GM23338 (cell line): ENCODE data around the gene SYT7. TPM values are rescaled to one million over a fixed set of nuclear protein-coding genes. Genes with fewer than 3 reads are reported as not detected.

Source experiments
- ATAC-seq: fragments of 200-7000 bp; cut with Tn5 transposase; 3 replicates; pipeline ENCODE4 v1.9.1; 2020
- DNase-seq: peaks from one replicate; pipeline ENCODE4 v3.0.0-alpha.2; 2015; ENCODE audit warnings: low spot score
- H2AFZ ChIP-seq: fragments of 200-600 bp; sonication (generic); 2 replicates; pipeline ENCODE4 v1.8.0; 2016; ENCODE audit warnings: antibody characterized with exemption, mild to moderate bottlenecking, moderate library complexity
- H3F3A ChIP-seq: fragments of 200-600 bp; sonication (generic); replicated peaks from 2 replicates; pipeline ENCODE4 v1.8.0; 2017; ENCODE audit warnings: antibody characterized with exemption, mixed run types, low read depth
- H3K27ac ChIP-seq: fragments of 200-600 bp; sonication (generic); 2 replicates; pipeline ENCODE4 v1.6.1; 2016; ENCODE audit warnings: low read depth
- H3K27me3 ChIP-seq: fragments of 200-600 bp; sonication (generic); 2 replicates; pipeline ENCODE4 v1.8.0; 2016; ENCODE audit warnings: mild to moderate bottlenecking, mixed run types, moderate library complexity; ENCODE audit not compliant: insufficient read depth
- H3K36me3 ChIP-seq: fragments of 200-600 bp; sonication (generic); 2 replicates; pipeline ENCODE4 v1.8.0; 2016; ENCODE audit warnings: mild to moderate bottlenecking; ENCODE audit not compliant: insufficient read depth
- H3K4me1 ChIP-seq: fragments of 200-600 bp; sonication (generic); 2 replicates; pipeline ENCODE4 v1.8.0; 2016; ENCODE audit warnings: mild to moderate bottlenecking, moderate library complexity; ENCODE audit not compliant: insufficient read depth
- H3K4me2 ChIP-seq: fragments of 200-600 bp; sonication (generic); 2 replicates; pipeline ENCODE4 v1.7.1; 2017; ENCODE audit warnings: mixed run types
- H3K4me3 ChIP-seq: fragments of 200-600 bp; sonication (generic); 2 replicates; pipeline ENCODE4 v1.6.1; 2016; ENCODE audit warnings: mixed run types
- H3K79me2 ChIP-seq: fragments of 200-600 bp; sonication (generic); replicated peaks from 2 replicates; pipeline ENCODE4 v1.8.0; 2017; ENCODE audit warnings: mild to moderate bottlenecking; ENCODE audit not compliant: insufficient read depth
- H3K9me2 ChIP-seq: fragments of 200-600 bp; sonication (generic); 2 replicates; pipeline ENCODE4 v1.8.0; 2017; ENCODE audit not compliant: insufficient read depth
- H4K20me1 ChIP-seq: fragments of 200-600 bp; sonication (generic); replicated peaks from 2 replicates; pipeline ENCODE4 v1.8.0; 2017; ENCODE audit warnings: mild to moderate bottlenecking; ENCODE audit not compliant: insufficient read depth
- H3K27ac Mint-ChIP-seq: 2 replicates; pipeline ENCODE4 v1.8.0; 2020; ENCODE audit warnings: inconsistent platforms, mild to moderate bottlenecking, moderate library complexity, mixed read lengths
- H3K27me3 Mint-ChIP-seq: 3 replicates; pipeline ENCODE4 v1.8.0; 2022; ENCODE audit warnings: low read depth, mild to moderate bottlenecking, moderate library complexity, mixed read lengths, inconsistent platforms; ENCODE audit not compliant: insufficient read depth, poor library complexity
- H3K36me3 Mint-ChIP-seq: 3 replicates; pipeline ENCODE4 v1.8.0; 2021; ENCODE audit warnings: low read depth, mild to moderate bottlenecking, inconsistent platforms, moderate library complexity, mixed read lengths
- H3K4me1 Mint-ChIP-seq: 3 replicates; pipeline ENCODE4 v1.8.0; 2020; ENCODE audit warnings: mild to moderate bottlenecking, inconsistent platforms, mixed read lengths
- H3K4me3 Mint-ChIP-seq: 3 replicates; pipeline ENCODE4 v1.8.0; 2021; ENCODE audit warnings: moderate library complexity, mild to moderate bottlenecking, inconsistent platforms, mixed read lengths
- H3K9me3 Mint-ChIP-seq: 3 replicates; pipeline ENCODE4 v1.8.0; 2020; ENCODE audit warnings: moderate library complexity, mild to moderate bottlenecking, inconsistent platforms, mixed read lengths
- CREB1 ChIP-seq: fragments of 250-450 bp; sonication (Bioruptor Pico); IDR thresholded peaks from 2 replicates; pipeline ENCODE4 v1.5.0; 2020; ENCODE audit warnings: low read depth, mild to moderate bottlenecking, moderate library complexity
- EZH2 ChIP-seq: fragments of 200-600 bp; sonication (generic); IDR thresholded peaks from one replicate; pipeline ENCODE4 v1.8.0; 2017; ENCODE audit warnings: antibody characterized with exemption, mild to moderate bottlenecking, low read depth; ENCODE audit not compliant: unreplicated experiment
- EZH2phosphoT487 ChIP-seq: fragments of 200-600 bp; sonication (generic); IDR thresholded peaks from one replicate; pipeline ENCODE4 v1.8.1; 2018; ENCODE audit warnings: antibody characterized with exemption; ENCODE audit not compliant: unreplicated experiment
- JUNB ChIP-seq: IDR thresholded peaks from one replicate; pipeline ENCODE4 v1.6.1; 2016; ENCODE audit warnings: antibody characterized with exemption; ENCODE audit not compliant: unreplicated experiment
- NANOG ChIP-seq: IDR thresholded peaks from 2 replicates; pipeline ENCODE4 v1.6.1; 2016; ENCODE audit warnings: antibody characterized with exemption, borderline replicate concordance
- POLR2AphosphoS5 ChIP-seq: IDR thresholded peaks from 2 replicates; pipeline ENCODE4 v1.6.1; 2016; ENCODE audit warnings: antibody characterized with exemption, low read depth
- STAT1 ChIP-seq: IDR thresholded peaks from one replicate; pipeline ENCODE4 v1.6.1; 2016; ENCODE audit warnings: antibody characterized with exemption; ENCODE audit not compliant: unreplicated experiment
- ZNF114 ChIP-seq: fragments of 250-450 bp; sonication (Bioruptor Pico); IDR thresholded peaks from 2 replicates; pipeline ENCODE4 v1.5.0; 2020; ENCODE audit warnings: mild to moderate bottlenecking, moderate library complexity
- ZNF331 ChIP-seq: fragments of 250-450 bp; sonication (Bioruptor Pico); IDR thresholded peaks from 2 replicates; pipeline ENCODE4 v1.5.0; 2020; ENCODE audit warnings: low read depth, mild to moderate bottlenecking, moderate library complexity
- polyA plus RNA-seq: library from polyadenylated mRNA; unstranded; fragments of >200 nt; fragmentation: Nextera tagmentation; extraction: Ambion mirVana; gene quantifications from 2 replicates; pipeline ENCODE4 v1.2.1, GENCODE V29; 2016
- total RNA-seq: library from RNA; depleted of rRNA; stranded (reverse); fragments of >200 nt; shearing (Covaris generic); gene quantifications from 2 replicates; pipeline ENCODE4 v1.2.3, GENCODE V29; 2014
- TF ChIP-seq, protein P1 (sequence below): IDR thresholded peaks from one replicate; pipeline ENCODE4 v1.6.1; 2018; ENCODE audit warnings: antibody characterized with exemption; ENCODE audit not compliant: unreplicated experiment
- TF ChIP-seq, protein P2 (sequence below): IDR thresholded peaks from 2 replicates; pipeline ENCODE4 v1.6.1; 2016; ENCODE audit warnings: antibody characterized with exemption
- TF ChIP-seq, protein P3 (sequence below), 2 experiments: fragments of 200-600 bp in 1 of 2; sonication (generic) in 1 of 2; conservative IDR thresholded peaks; 2 replicates each; pipeline versions ENCODE4 v1.5.1 to v1.6.1; 2016 to 2017; ENCODE audit warnings: antibody characterized with exemption in 2 of 2, low read depth in 2 of 2, mild to moderate bottlenecking in 2 of 2, moderate library complexity in 1 of 2
- TF ChIP-seq, protein P4 (sequence below): fragments of 250-450 bp; sonication (Bioruptor Pico); IDR thresholded peaks from 2 replicates; pipeline ENCODE4 v1.5.0; 2020; ENCODE audit warnings: mild to moderate bottlenecking, moderate library complexity

Gene SYT7
- total and polyA plus RNA-seq, 2 experiments from 2014 or later, result 1.6 to 10.3 TPM

DNA sequence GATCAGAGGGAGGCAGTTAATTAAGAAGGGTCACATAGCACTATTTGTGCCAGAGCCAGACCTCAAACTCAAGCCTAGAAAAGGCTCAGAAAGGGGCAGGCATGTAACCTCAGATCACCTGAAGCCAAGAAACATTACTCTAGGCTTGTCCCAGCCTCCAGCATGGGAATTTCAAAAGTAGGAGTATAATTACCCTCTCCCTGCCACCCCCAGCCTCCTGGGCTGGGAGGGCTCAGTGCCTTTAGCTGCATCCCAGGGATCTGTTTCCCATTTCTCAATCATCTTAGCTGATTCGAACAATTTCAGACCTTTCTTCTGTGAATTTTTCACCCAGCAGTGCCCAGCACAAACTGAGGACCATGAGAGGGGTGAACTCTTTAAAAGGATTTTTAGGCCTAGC, 105.4 kb downstream of the SYT7 start:
- Mint-ChIP-seq H3K9me3 (no peaks in the 10 kb centered on the region), H3K36me3 (peaks cover 4% of the 10 kb centered on the region; the same call in 2 of the 3 replicates), H3K4me1 (peaks cover 8% of the 10 kb centered on the region), H3K27ac (no peak overlapping the region), H3K4me3 (no peak overlapping the region), H3K27me3 (peaks cover 4% of the 10 kb centered on the region)
- Histone ChIP-seq H3K79me2 (no peaks in the 10 kb centered on the region), H3K4me1 (peaks cover 3% of the 10 kb centered on the region; the same call in 1 of the 2 replicates), H3K27me3 (no peaks in the 10 kb centered on the region), H4K20me1 (no peaks in the 10 kb centered on the region), H3K4me3 (no peak overlapping the region), H3F3A (0 out of 2 replicates have a peak, but pooled peaks cover 6% of the 10 kb centered on the region), H3K27ac (no peak overlapping the region), H3K36me3 (no peaks in the 10 kb centered on the region), H3K4me2 (no peak overlapping the region), H3K9me2 (no peaks in the 10 kb centered on the region), H2AFZ (no peak overlapping the region)
- TF ChIP-seq EZH2 (no peak), CREB1 (no peak), POLR2AphosphoS5 (no peak), STAT1 (no peak), JUNB (no peak), ZNF331 (CRISPR knock-in tag) (no peak), EZH2phosphoT487 (no peak), NANOG (no peak), ZNF114 (no peak)
- TF ChIP-seq, protein P1, sequence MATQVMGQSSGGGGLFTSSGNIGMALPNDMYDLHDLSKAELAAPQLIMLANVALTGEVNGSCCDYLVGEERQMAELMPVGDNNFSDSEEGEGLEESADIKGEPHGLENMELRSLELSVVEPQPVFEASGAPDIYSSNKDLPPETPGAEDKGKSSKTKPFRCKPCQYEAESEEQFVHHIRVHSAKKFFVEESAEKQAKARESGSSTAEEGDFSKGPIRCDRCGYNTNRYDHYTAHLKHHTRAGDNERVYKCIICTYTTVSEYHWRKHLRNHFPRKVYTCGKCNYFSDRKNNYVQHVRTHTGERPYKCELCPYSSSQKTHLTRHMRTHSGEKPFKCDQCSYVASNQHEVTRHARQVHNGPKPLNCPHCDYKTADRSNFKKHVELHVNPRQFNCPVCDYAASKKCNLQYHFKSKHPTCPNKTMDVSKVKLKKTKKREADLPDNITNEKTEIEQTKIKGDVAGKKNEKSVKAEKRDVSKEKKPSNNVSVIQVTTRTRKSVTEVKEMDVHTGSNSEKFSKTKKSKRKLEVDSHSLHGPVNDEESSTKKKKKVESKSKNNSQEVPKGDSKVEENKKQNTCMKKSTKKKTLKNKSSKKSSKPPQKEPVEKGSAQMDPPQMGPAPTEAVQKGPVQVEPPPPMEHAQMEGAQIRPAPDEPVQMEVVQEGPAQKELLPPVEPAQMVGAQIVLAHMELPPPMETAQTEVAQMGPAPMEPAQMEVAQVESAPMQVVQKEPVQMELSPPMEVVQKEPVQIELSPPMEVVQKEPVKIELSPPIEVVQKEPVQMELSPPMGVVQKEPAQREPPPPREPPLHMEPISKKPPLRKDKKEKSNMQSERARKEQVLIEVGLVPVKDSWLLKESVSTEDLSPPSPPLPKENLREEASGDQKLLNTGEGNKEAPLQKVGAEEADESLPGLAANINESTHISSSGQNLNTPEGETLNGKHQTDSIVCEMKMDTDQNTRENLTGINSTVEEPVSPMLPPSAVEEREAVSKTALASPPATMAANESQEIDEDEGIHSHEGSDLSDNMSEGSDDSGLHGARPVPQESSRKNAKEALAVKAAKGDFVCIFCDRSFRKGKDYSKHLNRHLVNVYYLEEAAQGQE, result no peak
- TF ChIP-seq, protein P2, sequence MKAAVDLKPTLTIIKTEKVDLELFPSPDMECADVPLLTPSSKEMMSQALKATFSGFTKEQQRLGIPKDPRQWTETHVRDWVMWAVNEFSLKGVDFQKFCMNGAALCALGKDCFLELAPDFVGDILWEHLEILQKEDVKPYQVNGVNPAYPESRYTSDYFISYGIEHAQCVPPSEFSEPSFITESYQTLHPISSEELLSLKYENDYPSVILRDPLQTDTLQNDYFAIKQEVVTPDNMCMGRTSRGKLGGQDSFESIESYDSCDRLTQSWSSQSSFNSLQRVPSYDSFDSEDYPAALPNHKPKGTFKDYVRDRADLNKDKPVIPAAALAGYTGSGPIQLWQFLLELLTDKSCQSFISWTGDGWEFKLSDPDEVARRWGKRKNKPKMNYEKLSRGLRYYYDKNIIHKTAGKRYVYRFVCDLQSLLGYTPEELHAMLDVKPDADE, result no peak
- TF ChIP-seq, protein P3, sequence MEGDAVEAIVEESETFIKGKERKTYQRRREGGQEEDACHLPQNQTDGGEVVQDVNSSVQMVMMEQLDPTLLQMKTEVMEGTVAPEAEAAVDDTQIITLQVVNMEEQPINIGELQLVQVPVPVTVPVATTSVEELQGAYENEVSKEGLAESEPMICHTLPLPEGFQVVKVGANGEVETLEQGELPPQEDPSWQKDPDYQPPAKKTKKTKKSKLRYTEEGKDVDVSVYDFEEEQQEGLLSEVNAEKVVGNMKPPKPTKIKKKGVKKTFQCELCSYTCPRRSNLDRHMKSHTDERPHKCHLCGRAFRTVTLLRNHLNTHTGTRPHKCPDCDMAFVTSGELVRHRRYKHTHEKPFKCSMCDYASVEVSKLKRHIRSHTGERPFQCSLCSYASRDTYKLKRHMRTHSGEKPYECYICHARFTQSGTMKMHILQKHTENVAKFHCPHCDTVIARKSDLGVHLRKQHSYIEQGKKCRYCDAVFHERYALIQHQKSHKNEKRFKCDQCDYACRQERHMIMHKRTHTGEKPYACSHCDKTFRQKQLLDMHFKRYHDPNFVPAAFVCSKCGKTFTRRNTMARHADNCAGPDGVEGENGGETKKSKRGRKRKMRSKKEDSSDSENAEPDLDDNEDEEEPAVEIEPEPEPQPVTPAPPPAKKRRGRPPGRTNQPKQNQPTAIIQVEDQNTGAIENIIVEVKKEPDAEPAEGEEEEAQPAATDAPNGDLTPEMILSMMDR (conservative IDR thresholded peaks at IDR 0.05; ENCODE audit: low read depth in 2 of 2), result no peak
- TF ChIP-seq, protein P4, sequence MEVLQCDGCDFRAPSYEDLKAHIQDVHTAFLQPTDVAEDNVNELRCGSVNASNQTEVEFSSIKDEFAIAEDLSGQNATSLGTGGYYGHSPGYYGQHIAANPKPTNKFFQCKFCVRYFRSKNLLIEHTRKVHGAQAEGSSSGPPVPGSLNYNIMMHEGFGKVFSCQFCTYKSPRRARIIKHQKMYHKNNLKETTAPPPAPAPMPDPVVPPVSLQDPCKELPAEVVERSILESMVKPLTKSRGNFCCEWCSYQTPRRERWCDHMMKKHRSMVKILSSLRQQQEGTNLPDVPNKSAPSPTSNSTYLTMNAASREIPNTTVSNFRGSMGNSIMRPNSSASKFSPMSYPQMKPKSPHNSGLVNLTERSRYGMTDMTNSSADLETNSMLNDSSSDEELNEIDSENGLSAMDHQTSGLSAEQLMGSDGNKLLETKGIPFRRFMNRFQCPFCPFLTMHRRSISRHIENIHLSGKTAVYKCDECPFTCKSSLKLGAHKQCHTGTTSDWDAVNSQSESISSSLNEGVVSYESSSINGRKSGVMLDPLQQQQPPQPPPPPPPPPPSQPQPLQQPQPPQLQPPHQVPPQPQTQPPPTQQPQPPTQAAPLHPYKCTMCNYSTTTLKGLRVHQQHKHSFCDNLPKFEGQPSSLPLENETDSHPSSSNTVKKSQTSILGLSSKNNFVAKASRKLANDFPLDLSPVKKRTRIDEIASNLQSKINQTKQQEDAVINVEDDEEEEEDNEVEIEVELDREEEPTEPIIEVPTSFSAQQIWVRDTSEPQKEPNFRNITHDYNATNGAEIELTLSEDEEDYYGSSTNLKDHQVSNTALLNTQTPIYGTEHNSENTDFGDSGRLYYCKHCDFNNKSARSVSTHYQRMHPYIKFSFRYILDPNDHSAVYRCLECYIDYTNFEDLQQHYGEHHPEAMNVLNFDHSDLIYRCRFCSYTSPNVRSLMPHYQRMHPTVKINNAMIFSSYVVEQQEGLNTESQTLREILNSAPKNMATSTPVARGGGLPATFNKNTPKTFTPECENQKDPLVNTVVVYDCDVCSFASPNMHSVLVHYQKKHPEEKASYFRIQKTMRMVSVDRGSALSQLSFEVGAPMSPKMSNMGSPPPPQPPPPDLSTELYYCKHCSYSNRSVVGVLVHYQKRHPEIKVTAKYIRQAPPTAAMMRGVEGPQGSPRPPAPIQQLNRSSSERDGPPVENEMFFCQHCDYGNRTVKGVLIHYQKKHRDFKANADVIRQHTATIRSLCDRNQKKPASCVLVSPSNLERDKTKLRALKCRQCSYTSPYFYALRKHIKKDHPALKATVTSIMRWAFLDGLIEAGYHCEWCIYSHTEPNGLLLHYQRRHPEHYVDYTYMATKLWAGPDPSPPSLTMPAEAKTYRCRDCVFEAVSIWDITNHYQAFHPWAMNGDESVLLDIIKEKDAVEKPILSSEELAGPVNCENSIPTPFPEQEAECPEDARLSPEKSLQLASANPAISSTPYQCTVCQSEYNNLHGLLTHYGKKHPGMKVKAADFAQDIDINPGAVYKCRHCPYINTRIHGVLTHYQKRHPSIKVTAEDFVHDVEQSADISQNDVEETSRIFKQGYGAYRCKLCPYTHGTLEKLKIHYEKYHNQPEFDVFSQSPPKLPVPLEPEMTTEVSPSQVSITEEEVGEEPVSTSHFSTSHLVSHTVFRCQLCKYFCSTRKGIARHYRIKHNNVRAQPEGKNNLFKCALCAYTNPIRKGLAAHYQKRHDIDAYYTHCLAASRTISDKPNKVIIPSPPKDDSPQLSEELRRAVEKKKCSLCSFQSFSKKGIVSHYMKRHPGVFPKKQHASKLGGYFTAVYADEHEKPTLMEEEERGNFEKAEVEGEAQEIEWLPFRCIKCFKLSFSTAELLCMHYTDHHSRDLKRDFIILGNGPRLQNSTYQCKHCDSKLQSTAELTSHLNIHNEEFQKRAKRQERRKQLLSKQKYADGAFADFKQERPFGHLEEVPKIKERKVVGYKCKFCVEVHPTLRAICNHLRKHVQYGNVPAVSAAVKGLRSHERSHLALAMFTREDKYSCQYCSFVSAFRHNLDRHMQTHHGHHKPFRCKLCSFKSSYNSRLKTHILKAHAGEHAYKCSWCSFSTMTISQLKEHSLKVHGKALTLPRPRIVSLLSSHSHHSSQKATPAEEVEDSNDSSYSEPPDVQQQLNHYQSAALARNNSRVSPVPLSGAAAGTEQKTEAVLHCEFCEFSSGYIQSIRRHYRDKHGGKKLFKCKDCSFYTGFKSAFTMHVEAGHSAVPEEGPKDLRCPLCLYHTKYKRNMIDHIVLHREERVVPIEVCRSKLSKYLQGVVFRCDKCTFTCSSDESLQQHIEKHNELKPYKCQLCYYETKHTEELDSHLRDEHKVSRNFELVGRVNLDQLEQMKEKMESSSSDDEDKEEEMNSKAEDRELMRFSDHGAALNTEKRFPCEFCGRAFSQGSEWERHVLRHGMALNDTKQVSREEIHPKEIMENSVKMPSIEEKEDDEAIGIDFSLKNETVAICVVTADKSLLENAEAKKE, result no peak
- ATAC-seq (no peak), DNase-seq (no peak)
